HG02885 (cell line): Measurements from ENCODE around the gene ASH1L.

Source experiments
- ATAC-seq: cut with Tn5 transposase; IDR thresholded peaks from one replicate; pipeline ENCODE4 v1.9.1; 2021; ENCODE audit warnings: mild to moderate bottlenecking; ENCODE audit not compliant: unreplicated experiment, poor library complexity

Gene ASH1L

GRCh38 chr1:155287987-155288543, 274.5 kb downstream of the ASH1L start:
- no peak for ATAC-seq

- ATAC-seq, result no peak
Observed at GRCh38 chr1:155286544-155286943, 276.1 kb downstream of the ASH1L start.

GRCh38 chr1:155285631-155286044, 277.0 kb downstream of the ASH1L start:
- ATAC-seq, result no peak
